Activated CD8-positive, alpha-beta memory T cell treated with anti-CD3 and anti-CD28 coated beads, Interleukin-2, amount 50 U/mL, for 24 hours (primary cell): ENCODE results near the gene SMYD3.

Experiments
- DNase-seq: peaks from one replicate; pipeline ENCODE4 v3.0.0-alpha.2; 2020; ENCODE audit errors: extremely low read depth

SMYD3 gene

GRCh38 chr1:246146804-246147523, 360.1 kb downstream of the SMYD3 start:
- DNase-seq = no peak

- DNase-seq = no peak
Measured at GRCh38 chr1:246145900-246146299, 361.2 kb downstream of the SMYD3 start.

- no peak for DNase-seq
Measured at GRCh38 chr1:246144931-246145330, 362.1 kb downstream of the SMYD3 start.

GRCh38 chr1:246142320-246142893, 364.7 kb downstream of the SMYD3 start:
- DNase-seq = no peak

GRCh38 chr1:246141306-246141705, 365.8 kb downstream of the SMYD3 start:
- no peak for DNase-seq

- no peak for DNase-seq
Measured at GRCh38 chr1:246139745-246140182, 367.3 kb downstream of the SMYD3 start.

- DNase-seq = no peak
Measured at GRCh38 chr1:246138781-246139180, 368.3 kb downstream of the SMYD3 start.

- DNase-seq = no peak
Measured at GRCh38 chr1:246136477-246136876, 370.6 kb downstream of the SMYD3 start.

- DNase-seq = no peak
Measured at GRCh38 chr1:246134789-246135188, 372.3 kb downstream of the SMYD3 start.

- no peak for DNase-seq
Measured at GRCh38 chr1:246131095-246131494, 376.0 kb downstream of the SMYD3 start.

GRCh38 chr1:246128494-246129069, 378.5 kb downstream of the SMYD3 start:
- no peak for DNase-seq

GRCh38 chr1:246126580-246126979, 380.5 kb downstream of the SMYD3 start:
- no peak for DNase-seq

GRCh38 chr1:246122071-246122470, 385.0 kb downstream of the SMYD3 start:
- DNase-seq = no peak

- no peak for DNase-seq
Measured at GRCh38 chr1:246121533-246121932, 385.5 kb downstream of the SMYD3 start.

GRCh38 chr1:246117066-246117791, 389.9 kb downstream of the SMYD3 start:
- no peak for DNase-seq

- DNase-seq = no peak
Measured at GRCh38 chr1:246114369-246114768, 392.7 kb downstream of the SMYD3 start.

- DNase-seq = no peak
Measured at GRCh38 chr1:246113555-246114095, 393.5 kb downstream of the SMYD3 start.

- DNase-seq = no peak
Measured at GRCh38 chr1:246111570-246111969, 395.5 kb downstream of the SMYD3 start.

- no peak for DNase-seq
Measured at GRCh38 chr1:246110343-246111219, 396.5 kb downstream of the SMYD3 start.

GRCh38 chr1:246108278-246108925, 398.7 kb downstream of the SMYD3 start:
- DNase-seq = no peak
